ENCODE results near the gene DDX19B.

DDX19B gene

GRCh38 chr16:70370924-70371323 is 71.9 kb downstream of the DDX19B start:
- DNase-seq (ENCODE audit: low read depth in 1 of 2, low spot score in 1 of 2), result no peak
- H3K27ac ChIP-seq (replicated peaks), result no peak overlapping the region
- no peak for TF ChIP-seq POLR2AphosphoS5 (IDR thresholded peaks at IDR 0.05; ENCODE audit: low read depth)
- TF ChIP-seq SPI1 (IDR thresholded peaks at IDR 0.05; ENCODE audit: borderline replicate concordance, low read depth), result no peak
- TF ChIP-seq CTCF (IDR thresholded peaks at IDR 0.05; ENCODE audit: insufficient read depth, low read length), result no peak
- TF ChIP-seq REST (IDR thresholded peaks at IDR 0.05; ENCODE audit: insufficient replicate concordance, low read depth), result no peak
- no peak for TF ChIP-seq GABPA (IDR thresholded peaks at IDR 0.05; ENCODE audit: low read depth)
- H3K4me3 ChIP-seq (replicated peaks; ENCODE audit: insufficient read depth, low read length), result no peak overlapping the region
- H3K27me3 ChIP-seq (ENCODE audit: insufficient read depth, poor library complexity, severe bottlenecking), result no peaks in the 10 kb centered on the region

GRCh38 chr16:70372921-70373728 is 74.1 kb downstream of the DDX19B start:
- H3K27me3 ChIP-seq (ENCODE audit: insufficient read depth, poor library complexity, severe bottlenecking), result no peaks in the 10 kb centered on the region
- H3K27ac ChIP-seq (replicated peaks), result no peak overlapping the region
- H3K4me3 ChIP-seq (replicated peaks; ENCODE audit: insufficient read depth, low read length), result no peak overlapping the region
- DNase-seq (ENCODE audit: low read depth in 1 of 2, low spot score in 1 of 2), result no peak
- TF ChIP-seq REST (IDR thresholded peaks at IDR 0.05; ENCODE audit: insufficient replicate concordance, low read depth) (no peak), CTCF (IDR thresholded peaks at IDR 0.05; ENCODE audit: insufficient read depth, low read length) (no peak), POLR2AphosphoS5 (IDR thresholded peaks at IDR 0.05; ENCODE audit: low read depth) (no peak), GABPA (IDR thresholded peaks at IDR 0.05; ENCODE audit: low read depth) (no peak), SPI1 (IDR thresholded peaks at IDR 0.05; ENCODE audit: borderline replicate concordance, low read depth) (no peak)

- TF ChIP-seq POLR2AphosphoS5 (IDR thresholded peaks at IDR 0.05; ENCODE audit: low read depth), result peak; percentile 8; the same call in 1 of the 2 replicates
- TF ChIP-seq CTCF (IDR thresholded peaks at IDR 0.05; ENCODE audit: insufficient read depth, low read length), result no peak
- no peak for TF ChIP-seq GABPA (IDR thresholded peaks at IDR 0.05; ENCODE audit: low read depth)
- no peak for TF ChIP-seq REST (IDR thresholded peaks at IDR 0.05; ENCODE audit: insufficient replicate concordance, low read depth)
- TF ChIP-seq SPI1 (IDR thresholded peaks at IDR 0.05; ENCODE audit: borderline replicate concordance, low read depth), result no peak
- DNase-seq (ENCODE audit: low read depth in 1 of 2, low spot score in 1 of 2), result no peak
- Histone ChIP-seq H3K27ac (replicated peaks) (no peak overlapping the region), H3K27me3 (ENCODE audit: insufficient read depth, poor library complexity, severe bottlenecking) (no peaks in the 10 kb centered on the region), H3K4me3 (replicated peaks; ENCODE audit: insufficient read depth, low read length) (no peak overlapping the region)
Measured at GRCh38 chr16:70374213-70374612, 75.2 kb downstream of the DDX19B start.
